PC-9 (cell line): ENCODE data around the gene AGAP1. TPM values are rescaled to one million over a fixed set of nuclear protein-coding genes. Genes with fewer than 3 reads are reported as not detected.

Experiments
- BruUV-seq: library from RNA; stranded (reverse); fragments of 400-500 nt; replicated peaks from 2 replicates; lab custom pipeline; 2021; lab: Mats Ljungman, UMichigan
- CTCF ChIA-PET: fragments of 300-600 bp; sonication (Branson Sonifier 250); formaldehyde crosslinking; loops from one replicate; lab custom pipeline; 2022; ENCODE audit warnings: antibody characterized with exemption; lab: Charles Lee
- POLR2A ChIA-PET: fragments of 300-600 bp; sonication (Branson Sonifier 250); formaldehyde crosslinking; loops from one replicate; lab custom pipeline; 2022; ENCODE audit warnings: antibody characterized with exemption; ENCODE audit not compliant: unreplicated experiment; lab: Charles Lee
- DNase-seq, 2 experiments: peaks; one replicate each; pipeline versions ENCODE4 v3.0.0 to v3.0.0-alpha.2; 2015 to 2022; ENCODE audit warnings: mixed read lengths in 1 of 2
- H2AFZ ChIP-seq: fragments of 200-600 bp; sonication (generic); 2 replicates; pipeline ENCODE4 v1.8.1; 2017; ENCODE audit warnings: antibody characterized with exemption
- H3F3A ChIP-seq: fragments of 200-600 bp; sonication (generic); 2 replicates; pipeline ENCODE4 v1.8.1; 2017; ENCODE audit warnings: antibody characterized with exemption, mild to moderate bottlenecking, low read depth; ENCODE audit not compliant: insufficient read depth
- H3K27ac ChIP-seq: fragments of 200-600 bp; sonication (generic); 2 replicates; pipeline ENCODE4 v1.6.1; 2016; ENCODE audit warnings: mixed run types
- H3K27me3 ChIP-seq: fragments of 200-600 bp; sonication (generic); 2 replicates; pipeline ENCODE4 v1.6.1; 2016; ENCODE audit warnings: low read depth, mixed run types; ENCODE audit not compliant: insufficient read depth
- H3K36me3 ChIP-seq: fragments of 200-600 bp; sonication (generic); 2 replicates; pipeline ENCODE4 v1.6.1; 2016; ENCODE audit warnings: low read depth, mixed run types
- H3K4me1 ChIP-seq: fragments of 200-600 bp; sonication (generic); replicated peaks from 2 replicates; pipeline ENCODE4 v1.6.1; 2016; ENCODE audit warnings: mixed run types; ENCODE audit not compliant: insufficient read depth
- H3K4me2 ChIP-seq: fragments of 200-600 bp; sonication (generic); 2 replicates; pipeline ENCODE4 v1.6.1; 2017; ENCODE audit warnings: mixed run types
- H3K4me3 ChIP-seq: fragments of 200-600 bp; sonication (generic); 2 replicates; pipeline ENCODE4 v1.6.1; 2016; ENCODE audit warnings: mixed run types
- H3K79me2 ChIP-seq: fragments of 200-600 bp; sonication (generic); 2 replicates; pipeline ENCODE4 v1.6.1; 2017; ENCODE audit warnings: low read depth, mixed run types
- H3K9me2 ChIP-seq: fragments of 200-600 bp; sonication (generic); 2 replicates; pipeline ENCODE4 v1.8.1; 2017; ENCODE audit warnings: mild to moderate bottlenecking; ENCODE audit not compliant: insufficient read depth
- H3K9me3 ChIP-seq: fragments of 200-600 bp; sonication (generic); 2 replicates; pipeline ENCODE4 v1.8.1; 2016; ENCODE audit warnings: low read depth; ENCODE audit not compliant: insufficient read depth
- H4K20me1 ChIP-seq: fragments of 200-600 bp; sonication (generic); 2 replicates; pipeline ENCODE4 v1.8.1; 2017; ENCODE audit not compliant: insufficient read depth
- EZH2 ChIP-seq: fragments of 200-600 bp; sonication (generic); IDR thresholded peaks from 2 replicates; pipeline ENCODE4 v1.8.0; 2017; ENCODE audit warnings: antibody characterized with exemption, low read depth
- intact Hi-C: fragments of 100-400 bp; cut with micrococcal nuclease; formaldehyde crosslinking; loops from one replicate; pipeline ENCODE4 v1.10.0; 2022; ENCODE audit not compliant: unreplicated experiment
- total RNA-seq: library from RNA; stranded (reverse); gene quantifications from 2 replicates; pipeline ENCODE4 v1.2.3, GENCODE V29; 2021
- TF ChIP-seq, protein P1 (sequence below): fragments of 200-600 bp; sonication (generic); conservative IDR thresholded peaks from 2 replicates; pipeline ENCODE4 v1.6.1; 2017; ENCODE audit warnings: mixed run types, antibody characterized with exemption, mild to moderate bottlenecking, moderate library complexity

The AGAP1 gene
- total RNA-seq, 1 experiment from 2014 or later, result 91.4 TPM

DNA sequence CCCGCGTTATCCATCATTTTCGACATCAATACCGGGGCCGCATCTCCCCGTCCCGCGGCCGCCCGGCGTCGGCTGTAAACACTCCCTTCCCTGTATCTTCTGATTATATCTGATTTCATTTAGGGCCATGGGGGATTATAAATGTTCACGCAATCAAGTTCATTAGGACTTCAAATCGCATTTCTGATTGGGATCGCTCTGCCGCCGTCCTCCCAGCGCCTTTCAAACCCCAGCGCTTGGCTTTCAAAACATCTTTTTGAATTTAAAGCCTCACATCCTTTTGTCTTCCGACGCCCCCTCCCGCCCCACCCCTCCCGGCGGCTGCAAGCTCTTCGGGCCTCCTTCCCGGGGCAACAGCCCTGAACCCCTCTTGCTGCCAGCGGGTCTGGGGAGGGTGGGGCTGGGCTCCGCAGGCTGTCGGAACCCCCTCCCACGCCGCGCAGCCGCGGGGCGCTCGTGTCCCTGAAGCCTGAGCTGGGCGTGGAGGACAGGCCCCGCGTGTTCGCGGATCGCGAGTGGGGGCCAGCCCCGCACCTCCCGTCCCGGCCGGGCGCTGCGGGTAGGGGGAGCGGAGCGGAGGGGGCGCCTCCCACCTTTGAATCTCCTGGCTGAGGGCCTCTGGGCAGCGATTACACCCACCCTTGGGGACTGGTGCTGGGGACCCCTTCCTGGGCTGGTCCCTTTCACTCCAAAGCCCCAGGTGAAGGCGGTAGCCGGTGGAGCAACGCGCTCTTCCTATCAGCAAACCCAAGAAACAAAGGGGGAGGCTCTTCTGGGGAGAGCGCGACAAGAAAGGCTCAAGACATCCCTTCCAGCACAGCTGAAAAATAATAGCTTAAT, 685.6 kb downstream of the AGAP1 start:
- TSS peak; percentile 97 for BruUV-seq
- intact Hi-C loops, result loop anchor here (1.0 to 5.0 kb wide), 4 partner anchors 61 to 893 kb away; no protein-coding TSS in a partner anchor
- Histone ChIP-seq H4K20me1 (no peaks in the 10 kb centered on the region), H3K27me3 (no peaks in the 10 kb centered on the region), H3K4me2 (peak overlapping the region; percentile 61), H3K9me2 (no peaks in the 10 kb centered on the region), H3K4me3 (peak overlapping the region; percentile 54), H3F3A (peaks cover 32% of the 10 kb centered on the region), H3K79me2 (no peaks in the 10 kb centered on the region), H2AFZ (peak overlapping the region; percentile 67; the same call in 1 of the 2 replicates), H3K36me3 (no peaks in the 10 kb centered on the region), H3K9me3 (no peaks in the 10 kb centered on the region), H3K4me1 (peaks cover 13% of the 10 kb centered on the region), H3K27ac (peak overlapping the region; percentile 65)
- no peak for TF ChIP-seq EZH2
- TF ChIP-seq, protein P1, sequence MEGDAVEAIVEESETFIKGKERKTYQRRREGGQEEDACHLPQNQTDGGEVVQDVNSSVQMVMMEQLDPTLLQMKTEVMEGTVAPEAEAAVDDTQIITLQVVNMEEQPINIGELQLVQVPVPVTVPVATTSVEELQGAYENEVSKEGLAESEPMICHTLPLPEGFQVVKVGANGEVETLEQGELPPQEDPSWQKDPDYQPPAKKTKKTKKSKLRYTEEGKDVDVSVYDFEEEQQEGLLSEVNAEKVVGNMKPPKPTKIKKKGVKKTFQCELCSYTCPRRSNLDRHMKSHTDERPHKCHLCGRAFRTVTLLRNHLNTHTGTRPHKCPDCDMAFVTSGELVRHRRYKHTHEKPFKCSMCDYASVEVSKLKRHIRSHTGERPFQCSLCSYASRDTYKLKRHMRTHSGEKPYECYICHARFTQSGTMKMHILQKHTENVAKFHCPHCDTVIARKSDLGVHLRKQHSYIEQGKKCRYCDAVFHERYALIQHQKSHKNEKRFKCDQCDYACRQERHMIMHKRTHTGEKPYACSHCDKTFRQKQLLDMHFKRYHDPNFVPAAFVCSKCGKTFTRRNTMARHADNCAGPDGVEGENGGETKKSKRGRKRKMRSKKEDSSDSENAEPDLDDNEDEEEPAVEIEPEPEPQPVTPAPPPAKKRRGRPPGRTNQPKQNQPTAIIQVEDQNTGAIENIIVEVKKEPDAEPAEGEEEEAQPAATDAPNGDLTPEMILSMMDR, result no peak
- ChIA-PET CTCF (interaction anchor here (0.6 to 3.6 kb wide), 4 partner anchors 31 to 499 kb away, joined by 3 to 31 read pairs (median 10); no protein-coding TSS in a partner anchor), POLR2A (interaction anchor here (0.7 kb wide), 2 partner anchors 61 to 107 kb away, joined by 6 to 9 read pairs; no protein-coding TSS in a partner anchor)
- DNase-seq, result peak in 1 of 2 experiments; percentile 24

DNA sequence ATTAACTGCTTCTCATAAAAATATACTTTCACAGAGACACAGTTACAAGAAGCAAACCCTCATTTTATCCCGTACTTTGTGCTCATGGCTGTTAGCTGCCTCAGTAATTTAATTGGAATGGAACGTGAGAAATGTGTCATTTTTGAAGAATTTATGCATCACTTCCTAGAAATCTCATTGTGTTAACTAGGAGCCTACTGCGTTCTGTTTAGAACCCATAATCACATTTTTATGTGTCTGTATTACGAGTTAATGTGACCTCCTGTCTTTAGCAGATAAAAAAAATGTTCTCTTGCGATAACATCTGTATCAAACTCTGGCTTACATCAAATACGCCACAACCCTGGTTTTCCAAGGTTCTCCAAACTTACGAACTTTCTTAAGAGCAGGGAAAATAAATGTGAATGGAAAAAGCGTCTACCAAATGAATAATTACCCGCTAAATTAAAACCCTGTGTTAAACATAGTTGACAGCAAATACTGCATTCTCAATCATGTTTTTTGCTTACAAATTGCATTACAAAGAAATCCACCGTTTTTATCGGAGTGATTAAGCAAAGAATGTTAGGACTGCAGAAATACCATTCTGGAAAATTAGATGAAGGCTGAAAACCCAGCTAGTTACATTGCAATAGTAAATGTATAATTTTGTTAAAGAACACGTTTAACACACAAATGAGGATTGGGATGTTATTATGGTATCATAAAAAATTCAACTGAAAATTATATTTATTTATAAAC, 686.4 kb downstream of the AGAP1 start:
- peak overlapping the region; percentile 54; the same call in 1 of the 2 replicates for H3K4me3 ChIP-seq
- H3K4me2 ChIP-seq, result peak overlapping the region; percentile 61
- no TSS peak for BruUV-seq
- ChIA-PET POLR2A (interaction anchor here (0.7 kb wide), 2 partner anchors 60 to 108 kb away, joined by 6 to 9 read pairs; no protein-coding TSS in a partner anchor), CTCF (interaction anchor here (0.6 to 3.6 kb wide), 8 partner anchors 31 to 740 kb away, joined by 3 to 31 read pairs (median 4); no protein-coding TSS in a partner anchor)
- no peaks in the 10 kb centered on the region for H3K36me3 ChIP-seq
- intact Hi-C loops, result loop anchor here (1.0 to 5.0 kb wide), 4 partner anchors 61 to 892 kb away; no protein-coding TSS in a partner anchor
- H3K4me1 ChIP-seq, result peaks cover 13% of the 10 kb centered on the region
- peaks cover 32% of the 10 kb centered on the region for H3F3A ChIP-seq
- H3K27ac ChIP-seq, result peak overlapping the region; percentile 65
- no peaks in the 10 kb centered on the region for H3K9me2 ChIP-seq
- no peaks in the 10 kb centered on the region for H3K79me2 ChIP-seq
- DNase-seq, result peak in 1 of 2 experiments; percentile 91
- H3K9me3 ChIP-seq, result no peaks in the 10 kb centered on the region
- no peak overlapping the region; the same call in 1 of the 2 replicates for H2AFZ ChIP-seq
- H4K20me1 ChIP-seq, result no peaks in the 10 kb centered on the region
- H3K27me3 ChIP-seq, result no peaks in the 10 kb centered on the region
- TF ChIP-seq, protein P1, result no peak
- no peak for TF ChIP-seq EZH2
